HepG2 (cell line): ENCODE results near the gene AHSA1. TPM values are rescaled to one million over a fixed set of nuclear protein-coding genes. Genes with fewer than 3 reads are reported as not detected.

Source experiments
- ATAC-seq: fragments of 200-7000 bp; cut with Tn5 transposase; 3 replicates; pipeline ENCODE4 v1.9.1; 2020; ENCODE audit warnings: mild to moderate bottlenecking, moderate library complexity
- BruUV-seq: library from RNA; stranded (reverse); fragments of 400-500 nt; replicated peaks from 2 replicates; lab custom pipeline; 2021; lab: Mats Ljungman, UMichigan
- CTCF ChIA-PET: fragments of 300-600 bp; formaldehyde crosslinking; extraction: SDS; loops from one replicate; lab custom pipeline; 2021; ENCODE audit warnings: low total read pairs, inconsistent platforms, low intra/inter-chr PET ratio; lab: Yijun Ruan, JAX
- POLR2A ChIA-PET: fragments of 350-600 bp; sonication (Branson Sonifier 250); formaldehyde crosslinking; loops from one replicate; lab custom pipeline; 2020; ENCODE audit warnings: antibody characterized with exemption, inconsistent platforms; lab: Yijun Ruan, JAX
- DNase-seq: peaks from one replicate; pipeline ENCODE4 v3.0.0-alpha.2; 2015; ENCODE audit warnings: low spot score
- FAIRE-seq: peaks from 3 replicates; lab custom pipeline; 2011; peaks lifted over from hg19 to GRCh38; lab: Jason Lieb, UNC
- H2AFZ ChIP-seq: one replicate; pipeline ENCODE4 v1.6.1; 2011; ENCODE audit warnings: low read length, inconsistent platforms
- H3K27ac ChIP-seq: fragments of 300-600 bp; 3 replicates; pipeline ENCODE4 v1.8.0; 2011; ENCODE audit warnings: mixed run types, mild to moderate bottlenecking, mixed read lengths, low read length, inconsistent platforms; ENCODE audit not compliant: insufficient read depth; ENCODE audit errors: extremely low read length
- H3K27me3 ChIP-seq, 2 experiments: fragments of 200-600 bp in 1 of 2; 2 replicates in 1 of 2; 3 replicates in 1 of 2; pipeline versions ENCODE4 v1.6.0 to v1.8.0; 2011; ENCODE audit warnings: low read length in 2 of 2, mild to moderate bottlenecking in 2 of 2, moderate library complexity in 2 of 2, inconsistent platforms in 1 of 2; ENCODE audit not compliant: insufficient read depth in 2 of 2, control insufficient read depth in 1 of 2
- H3K36me3 ChIP-seq, 2 experiments: fragments of 200-600 bp in 1 of 2; replicated peaks in 1 of 2; 2 replicates in 1 of 2; 3 replicates in 1 of 2; pipeline versions ENCODE4 v1.5.1 to v1.8.0; 2011; ENCODE audit warnings: low read length in 2 of 2, inconsistent platforms in 1 of 2; ENCODE audit not compliant: insufficient read depth in 2 of 2, control insufficient read depth in 1 of 2
- H3K4me1 ChIP-seq: 2 replicates; pipeline ENCODE4 v1.5.1; 2012; ENCODE audit warnings: low read length, inconsistent platforms; ENCODE audit not compliant: insufficient read depth
- H3K4me2 ChIP-seq: 2 replicates; pipeline ENCODE4 v1.6.0; 2011; ENCODE audit warnings: low read depth, low read length, inconsistent platforms
- H3K4me3 ChIP-seq, 3 experiments: fragments of 200-600 bp in 1 of 3; sonication (generic), shearing (Covaris generic) in 1 of 3; replicated peaks in 1 of 3; 2 replicates each; pipeline ENCODE4 v1.5.1; 2011 to 2016; ENCODE audit warnings: low read length in 3 of 3, inconsistent platforms in 2 of 3, low read depth in 2 of 3, mild to moderate bottlenecking in 2 of 3, control low read depth in 1 of 3, mixed read lengths in 1 of 3; ENCODE audit not compliant: insufficient read depth in 1 of 3
- H3K79me2 ChIP-seq: one replicate; pipeline ENCODE4 v1.6.1; 2011; ENCODE audit warnings: low read length, inconsistent platforms; ENCODE audit not compliant: insufficient read depth
- H3K9ac ChIP-seq: 2 replicates; pipeline ENCODE4 v1.6.0; 2011; ENCODE audit warnings: mild to moderate bottlenecking, low read depth, low read length, inconsistent platforms; ENCODE audit not compliant: insufficient read depth
- H3K9me3 ChIP-seq: 2 replicates; pipeline ENCODE4 v1.5.1; 2012; ENCODE audit warnings: mild to moderate bottlenecking, low read length
- H4K20me1 ChIP-seq: 2 replicates; pipeline ENCODE4 v1.6.0; 2011; ENCODE audit warnings: inconsistent platforms, mild to moderate bottlenecking, low read length, moderate library complexity; ENCODE audit not compliant: insufficient read depth
- ADNP ChIP-seq: sonication (generic); formaldehyde crosslinking; IDR thresholded peaks from 2 replicates; pipeline ENCODE4 v1.4.0; 2020; ENCODE audit warnings: missing genetic modification reagents
- ARID2 ChIP-seq: sonication (generic); formaldehyde crosslinking; IDR thresholded peaks from 2 replicates; pipeline ENCODE4 v1.8.1; 2022; ENCODE audit warnings: mild to moderate bottlenecking, missing genetic modification reagents, borderline replicate concordance
- CBFB ChIP-seq: sonication (generic); formaldehyde crosslinking; IDR thresholded peaks from 2 replicates; pipeline ENCODE4 v1.4.0; 2020; ENCODE audit warnings: missing genetic modification reagents
- CBX2 ChIP-seq, 2 experiments: fragments of 200-600 bp in 1 of 2; sonication (generic); formaldehyde crosslinking in 1 of 2; IDR thresholded peaks; 2 replicates each; pipeline versions ENCODE4 v1.7.0 to v1.8.1; 2018 to 2022; ENCODE audit warnings: low read depth in 2 of 2, low read length in 1 of 2, mild to moderate bottlenecking in 1 of 2, missing genetic modification reagents in 1 of 2
- HMG20B ChIP-seq: conservative IDR thresholded peaks from 2 replicates; pipeline ENCODE4 v1.6.1; 2016; ENCODE audit warnings: missing genetic modification reagents, missing compliant biosample characterization
- IKZF1 ChIP-seq: fragments of 450-650 bp; IDR thresholded peaks from 2 replicates; pipeline ENCODE4 v1.7.1; 2016
- KAT8 ChIP-seq: IDR thresholded peaks from 2 replicates; pipeline ENCODE4 v1.6.1; 2016; ENCODE audit warnings: missing genetic modification reagents, missing compliant biosample characterization
- KLF11 ChIP-seq: IDR thresholded peaks from 2 replicates; pipeline ENCODE4 v1.6.1; 2016; ENCODE audit warnings: missing compliant biosample characterization
- SAFB2 ChIP-seq: sonication (generic); formaldehyde crosslinking; IDR thresholded peaks from 2 replicates; pipeline ENCODE4 v1.5.1; 2020; ENCODE audit warnings: missing genetic modification reagents, low read depth, mild to moderate bottlenecking, borderline replicate concordance
- SMARCC2 ChIP-seq: fragments of 450-650 bp; IDR thresholded peaks from 2 replicates; pipeline ENCODE4 v1.6.1; 2017; ENCODE audit warnings: antibody characterized with exemption, mild to moderate bottlenecking
- TAF15 ChIP-seq: fragments of 200-400 bp; formaldehyde crosslinking; IDR thresholded peaks from one replicate; pipeline ENCODE4 v1.6.1; 2018; ENCODE audit warnings: mild to moderate bottlenecking, low read depth, low read length; ENCODE audit not compliant: poor library complexity, severe bottlenecking
- TOPORS ChIP-seq: sonication (generic); formaldehyde crosslinking; IDR thresholded peaks from 2 replicates; pipeline ENCODE4 v1.8.0; 2023; ENCODE audit warnings: mild to moderate bottlenecking, missing genetic modification reagents
- U2AF2 ChIP-seq: fragments of 200-400 bp; formaldehyde crosslinking; IDR thresholded peaks from 2 replicates; pipeline ENCODE4 v1.6.1; 2017; ENCODE audit warnings: low read depth, mild to moderate bottlenecking, low read length
- ZNF431 ChIP-seq: sonication (generic); formaldehyde crosslinking; IDR thresholded peaks from 2 replicates; pipeline ENCODE4 v1.9.0; 2022; ENCODE audit warnings: missing genetic modification reagents, low read depth, mild to moderate bottlenecking, borderline replicate concordance
- WGBS: methylation state at CpG from one replicate; pipeline ENCODE4 v1.1.6; 2017; ENCODE audit warnings: low lambda C conversion rate; 5-methylcytosine and 5-hydroxymethylcytosine counted together
- in situ Hi-C: cut with HindIII; loops from 2 replicates; pipeline ENCODE4 v1.10.0; 2017; ENCODE audit warnings: low pct_unique_long_range_greater_than_20kb; ENCODE audit not compliant: extremely low pct_ligation_motif_present
- intact Hi-C: fragments of 100-400 bp; cut with micrococcal nuclease; formaldehyde crosslinking; loops from one replicate; pipeline ENCODE4 v1.10.0; 2022; ENCODE audit not compliant: unreplicated experiment
- polyA plus RNA-seq, 8 experiments: library from polyadenylated mRNA; depleted of rRNA in 3 of 8; stranded (reverse) in 7 of 8; unstranded in 1 of 8; fragments of >200 nt; fragmentation: Illumina TruSeq in 4 of 8; extraction: Trizol in 4 of 8; gene quantifications; 2 replicates each; pipeline versions ENCODE4 v1.2.1 to v1.2.3, GENCODE V29; 2011 to 2016; ENCODE audit warnings: low read depth in 4 of 8, missing spikeins in 1 of 8, mixed read lengths in 1 of 8; ENCODE audit not compliant: insufficient read depth in 1 of 8
- total RNA-seq, 5 experiments: library from RNA; depleted of rRNA; stranded (reverse); fragments of >200 nt; fragmentation: Illumina TruSeq; extraction: Trizol; gene quantifications; 2 replicates each; pipeline ENCODE4 v1.2.3, GENCODE V29; 2016; ENCODE audit warnings: low read depth in 1 of 5
- TF ChIP-seq, protein P1 (sequence below): sonication (generic); formaldehyde crosslinking; IDR thresholded peaks from 2 replicates; pipeline ENCODE4 v1.4.0; 2020; ENCODE audit warnings: mild to moderate bottlenecking, missing genetic modification reagents
- TF ChIP-seq, protein P2 (sequence below): fragments of 450-650 bp; IDR thresholded peaks from 2 replicates; pipeline ENCODE4 v1.6.1; 2017
- TF ChIP-seq, protein P3 (sequence below): sonication (generic); formaldehyde crosslinking; IDR thresholded peaks from 2 replicates; pipeline ENCODE4 v1.4.0; 2020; ENCODE audit warnings: missing genetic modification reagents
- TF ChIP-seq, protein P4 (sequence below): sonication (generic); formaldehyde crosslinking; IDR thresholded peaks from 2 replicates; pipeline ENCODE4 v1.4.0; 2020; ENCODE audit warnings: missing genetic modification reagents, borderline replicate concordance
- TF ChIP-seq, protein P5 (sequence below): sonication (generic); formaldehyde crosslinking; IDR thresholded peaks from 2 replicates; pipeline ENCODE4 v1.8.0; 2023; ENCODE audit warnings: mild to moderate bottlenecking, missing genetic modification reagents

Gene AHSA1
- total and polyA plus RNA-seq, 2 of the 13 experiments (the other 11 are each of a cell fraction or from before 2014, with no cell fraction given), result 113 to 241 TPM

DNA sequence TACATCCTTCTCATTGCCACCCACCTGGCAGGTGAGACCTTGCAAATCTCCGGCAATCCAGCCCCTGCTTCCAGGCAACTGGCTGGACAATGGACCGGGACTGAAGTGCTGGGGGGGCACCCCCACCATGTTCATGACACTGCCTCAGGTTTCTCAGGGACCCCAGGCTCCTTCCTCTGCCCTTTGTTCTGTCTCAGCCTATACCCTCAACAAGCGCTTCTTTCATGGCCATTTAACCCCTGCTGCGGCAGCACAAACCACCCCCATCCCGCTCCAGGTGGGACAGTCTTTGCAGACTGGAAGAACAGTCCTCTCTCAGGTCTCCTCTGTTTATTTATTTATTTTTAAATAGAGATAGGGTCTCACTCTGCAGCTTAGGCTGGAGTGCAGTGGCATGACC lies 33.2 kb downstream of the AHSA1 start:
- Histone ChIP-seq H3K9ac (no peak overlapping the region), H3K36me3 (peaks cover 0 to 8% of the 10 kb centered on the region in 2 experiments; a peak in 4 of 5 replicates), H3K27me3 (no peaks in the 10 kb centered on the region), H4K20me1 (peaks cover 7% of the 10 kb centered on the region; the same call in 1 of the 2 replicates), H3K27ac (no peak overlapping the region), H3K4me2 (no peak overlapping the region), H3K4me3 (no peak overlapping the region), H3K9me3 (no peaks in the 10 kb centered on the region), H2AFZ (no peak overlapping the region), H3K4me1 (peaks cover 11% of the 10 kb centered on the region), H3K79me2 (peaks cover 2% of the 10 kb centered on the region)
- ChIA-PET POLR2A (no interaction called here), CTCF (no interaction called here)
- in situ Hi-C loops (no loop called here), intact Hi-C loops (no loop called here)
- no TSS peak for BruUV-seq
- WGBS, result 98% methylated on average over 3 of the region's 5 CpGs
- TF ChIP-seq ADNP (CRISPR knock-in tag), result no peak
- TF ChIP-seq, protein P1, sequence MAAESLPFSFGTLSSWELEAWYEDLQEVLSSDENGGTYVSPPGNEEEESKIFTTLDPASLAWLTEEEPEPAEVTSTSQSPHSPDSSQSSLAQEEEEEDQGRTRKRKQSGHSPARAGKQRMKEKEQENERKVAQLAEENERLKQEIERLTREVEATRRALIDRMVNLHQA (CRISPR knock-in tag), result no peak
- TF ChIP-seq, protein P2, sequence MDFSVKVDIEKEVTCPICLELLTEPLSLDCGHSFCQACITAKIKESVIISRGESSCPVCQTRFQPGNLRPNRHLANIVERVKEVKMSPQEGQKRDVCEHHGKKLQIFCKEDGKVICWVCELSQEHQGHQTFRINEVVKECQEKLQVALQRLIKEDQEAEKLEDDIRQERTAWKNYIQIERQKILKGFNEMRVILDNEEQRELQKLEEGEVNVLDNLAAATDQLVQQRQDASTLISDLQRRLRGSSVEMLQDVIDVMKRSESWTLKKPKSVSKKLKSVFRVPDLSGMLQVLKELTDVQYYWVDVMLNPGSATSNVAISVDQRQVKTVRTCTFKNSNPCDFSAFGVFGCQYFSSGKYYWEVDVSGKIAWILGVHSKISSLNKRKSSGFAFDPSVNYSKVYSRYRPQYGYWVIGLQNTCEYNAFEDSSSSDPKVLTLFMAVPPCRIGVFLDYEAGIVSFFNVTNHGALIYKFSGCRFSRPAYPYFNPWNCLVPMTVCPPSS, result no peak
- no peak for TF ChIP-seq CBFB (CRISPR knock-in tag)
- TF ChIP-seq, protein P3, sequence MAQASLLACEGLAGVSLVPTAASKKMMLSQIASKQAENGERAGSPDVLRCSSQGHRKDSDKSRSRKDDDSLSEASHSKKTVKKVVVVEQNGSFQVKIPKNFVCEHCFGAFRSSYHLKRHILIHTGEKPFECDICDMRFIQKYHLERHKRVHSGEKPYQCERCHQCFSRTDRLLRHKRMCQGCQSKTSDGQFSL (CRISPR knock-in tag), result no peak
- no peak for TF ChIP-seq IKZF1
- TF ChIP-seq, protein P4, sequence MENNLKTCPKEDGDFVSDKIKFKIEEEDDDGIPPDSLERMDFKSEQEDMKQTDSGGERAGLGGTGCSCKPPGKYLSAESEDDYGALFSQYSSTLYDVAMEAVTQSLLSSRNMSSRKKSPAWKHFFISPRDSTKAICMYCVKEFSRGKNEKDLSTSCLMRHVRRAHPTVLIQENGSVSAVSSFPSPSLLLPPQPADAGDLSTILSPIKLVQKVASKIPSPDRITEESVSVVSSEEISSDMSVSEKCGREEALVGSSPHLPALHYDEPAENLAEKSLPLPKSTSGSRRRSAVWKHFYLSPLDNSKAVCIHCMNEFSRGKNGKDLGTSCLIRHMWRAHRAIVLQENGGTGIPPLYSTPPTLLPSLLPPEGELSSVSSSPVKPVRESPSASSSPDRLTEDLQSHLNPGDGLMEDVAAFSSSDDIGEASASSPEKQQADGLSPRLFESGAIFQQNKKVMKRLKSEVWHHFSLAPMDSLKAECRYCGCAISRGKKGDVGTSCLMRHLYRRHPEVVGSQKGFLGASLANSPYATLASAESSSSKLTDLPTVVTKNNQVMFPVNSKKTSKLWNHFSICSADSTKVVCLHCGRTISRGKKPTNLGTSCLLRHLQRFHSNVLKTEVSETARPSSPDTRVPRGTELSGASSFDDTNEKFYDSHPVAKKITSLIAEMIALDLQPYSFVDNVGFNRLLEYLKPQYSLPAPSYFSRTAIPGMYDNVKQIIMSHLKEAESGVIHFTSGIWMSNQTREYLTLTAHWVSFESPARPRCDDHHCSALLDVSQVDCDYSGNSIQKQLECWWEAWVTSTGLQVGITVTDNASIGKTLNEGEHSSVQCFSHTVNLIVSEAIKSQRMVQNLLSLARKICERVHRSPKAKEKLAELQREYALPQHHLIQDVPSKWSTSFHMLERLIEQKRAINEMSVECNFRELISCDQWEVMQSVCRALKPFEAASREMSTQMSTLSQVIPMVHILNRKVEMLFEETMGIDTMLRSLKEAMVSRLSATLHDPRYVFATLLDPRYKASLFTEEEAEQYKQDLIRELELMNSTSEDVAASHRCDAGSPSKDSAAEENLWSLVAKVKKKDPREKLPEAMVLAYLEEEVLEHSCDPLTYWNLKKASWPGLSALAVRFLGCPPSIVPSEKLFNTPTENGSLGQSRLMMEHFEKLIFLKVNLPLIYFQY (CRISPR knock-in tag), result no peak
- no peak for TF ChIP-seq ZNF431
- TF ChIP-seq, protein P5, sequence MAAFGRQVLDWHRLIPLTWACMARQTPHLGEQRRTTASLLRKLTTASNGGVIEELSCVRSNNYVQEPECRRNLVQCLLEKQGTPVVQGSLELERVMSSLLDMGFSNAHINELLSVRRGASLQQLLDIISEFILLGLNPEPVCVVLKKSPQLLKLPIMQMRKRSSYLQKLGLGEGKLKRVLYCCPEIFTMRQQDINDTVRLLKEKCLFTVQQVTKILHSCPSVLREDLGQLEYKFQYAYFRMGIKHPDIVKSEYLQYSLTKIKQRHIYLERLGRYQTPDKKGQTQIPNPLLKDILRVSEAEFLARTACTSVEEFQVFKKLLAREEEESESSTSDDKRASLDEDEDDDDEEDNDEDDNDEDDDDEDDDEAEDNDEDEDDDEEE (CRISPR knock-in tag), result no peak
- TF ChIP-seq TOPORS (CRISPR knock-in tag), result no peak
- TF ChIP-seq TAF15, result no peak
- no peak for TF ChIP-seq SAFB2 (CRISPR knock-in tag)
- TF ChIP-seq KAT8 (CRISPR knock-in tag), result no peak
- TF ChIP-seq SMARCC2, result no peak
- no peak for TF ChIP-seq CBX2 (IDR thresholded peaks at IDR 0.05; ENCODE audit: low read depth, low read length)
- TF ChIP-seq CBX2 (CRISPR knock-in tag; IDR thresholded peaks at IDR 0.05; ENCODE audit: low read depth), result no peak
- no peak for TF ChIP-seq ARID2 (CRISPR knock-in tag)
- no peak for TF ChIP-seq HMG20B (CRISPR knock-in tag)
- TF ChIP-seq U2AF2, result no peak
- TF ChIP-seq KLF11 (CRISPR knock-in tag), result no peak
- no peak for DNase-seq
- ATAC-seq, result no peak
- no peak for FAIRE-seq
